HEK293 (cell line): ENCODE measurements around the gene STX5.
A peak's percentile ranks its signal among the peaks of the same experiment; 100 is the strongest.

Source experiments
- BCL11A ChIP-seq: fragments of 450-650 bp; formaldehyde crosslinking; IDR thresholded peaks from 2 replicates; pipeline ENCODE4 v1.5.1; 2016; ENCODE audit warnings: low read depth, missing biosample characterization, missing genetic modification characterization
- BCL11B ChIP-seq: fragments of 450-650 bp; formaldehyde crosslinking; IDR thresholded peaks from 2 replicates; pipeline ENCODE4 v1.5.1; 2016; ENCODE audit warnings: low read depth, missing biosample characterization, missing genetic modification characterization
- CTCF ChIP-seq: fragments of 450-650 bp; formaldehyde crosslinking; IDR thresholded peaks from 2 replicates; pipeline ENCODE4 v1.5.1; 2016; ENCODE audit warnings: missing biosample characterization, missing genetic modification characterization
- GLI2 ChIP-seq: fragments of 450-650 bp; formaldehyde crosslinking; IDR thresholded peaks from 2 replicates; pipeline ENCODE4; 2017; ENCODE audit warnings: missing biosample characterization, missing genetic modification characterization, low read depth, borderline replicate concordance
- GLIS1 ChIP-seq: fragments of 450-650 bp; formaldehyde crosslinking; IDR thresholded peaks from 2 replicates; pipeline ENCODE4 v1.5.1; 2016; ENCODE audit warnings: missing biosample characterization, missing genetic modification characterization
- HOXC10 ChIP-seq: sonication (generic); formaldehyde crosslinking; IDR thresholded peaks from 2 replicates; pipeline ENCODE4 v1.8.1; 2023; ENCODE audit warnings: mild to moderate bottlenecking, missing genetic modification reagents
- KLF17 ChIP-seq: fragments of 450-650 bp; formaldehyde crosslinking; IDR thresholded peaks from 2 replicates; pipeline ENCODE4 v1.5.1; 2016; ENCODE audit warnings: missing biosample characterization, missing genetic modification characterization
- OVOL3 ChIP-seq: fragments of 450-650 bp; formaldehyde crosslinking; IDR thresholded peaks from 2 replicates; pipeline ENCODE4 v1.5.1; 2016; ENCODE audit warnings: missing biosample characterization, missing genetic modification characterization
- PRDM4 ChIP-seq: fragments of 450-650 bp; formaldehyde crosslinking; IDR thresholded peaks from 2 replicates; pipeline ENCODE4 v1.5.1; 2017; ENCODE audit warnings: missing biosample characterization, missing genetic modification characterization
- SETDB1 ChIP-seq: IDR thresholded peaks from one replicate; pipeline ENCODE4 v1.6.1; 2017; ENCODE audit warnings: mild to moderate bottlenecking, low read length, moderate library complexity, mixed read lengths; ENCODE audit not compliant: insufficient read length
- SP3 ChIP-seq: fragments of 450-650 bp; formaldehyde crosslinking; IDR thresholded peaks from 2 replicates; pipeline ENCODE4 v1.5.1; 2016; ENCODE audit warnings: missing biosample characterization, missing genetic modification characterization
- TSHZ1 ChIP-seq: fragments of 450-650 bp; formaldehyde crosslinking; IDR thresholded peaks from 2 replicates; pipeline ENCODE4 v1.5.1; 2016; ENCODE audit warnings: missing biosample characterization, missing genetic modification characterization, borderline replicate concordance
- ZBTB17 ChIP-seq: fragments of 450-650 bp; formaldehyde crosslinking; IDR thresholded peaks from 2 replicates; pipeline ENCODE4 v1.5.1; 2016; ENCODE audit warnings: missing biosample characterization, missing genetic modification characterization
- ZBTB8A ChIP-seq: fragments of 450-650 bp; formaldehyde crosslinking; IDR thresholded peaks from 2 replicates; pipeline ENCODE4 v1.5.1; 2016; ENCODE audit warnings: missing biosample characterization, missing genetic modification characterization
- ZFP41 ChIP-seq: fragments of 450-650 bp; formaldehyde crosslinking; IDR thresholded peaks from 2 replicates; pipeline ENCODE4 v1.5.1; 2016; ENCODE audit warnings: missing biosample characterization, missing genetic modification characterization, borderline replicate concordance
- ZFP69B ChIP-seq: fragments of 450-650 bp; formaldehyde crosslinking; IDR thresholded peaks from 2 replicates; pipeline ENCODE4 v1.5.1; 2016; ENCODE audit warnings: missing biosample characterization, missing genetic modification characterization
- ZNF138 ChIP-seq: fragments of 450-650 bp; formaldehyde crosslinking; IDR thresholded peaks from 2 replicates; pipeline ENCODE4 v1.5.1; 2016; ENCODE audit warnings: missing biosample characterization, missing genetic modification characterization, borderline replicate concordance
- ZNF140 ChIP-seq: fragments of 450-650 bp; formaldehyde crosslinking; IDR thresholded peaks from 2 replicates; pipeline ENCODE4 v1.5.1; 2016; ENCODE audit warnings: missing biosample characterization, missing genetic modification characterization
- ZNF248 ChIP-seq: fragments of 450-650 bp; formaldehyde crosslinking; IDR thresholded peaks from 2 replicates; pipeline ENCODE4 v1.5.1; 2017; ENCODE audit warnings: missing biosample characterization, missing genetic modification characterization
- ZNF335 ChIP-seq: fragments of 450-650 bp; formaldehyde crosslinking; conservative IDR thresholded peaks from 2 replicates; pipeline ENCODE4 v1.5.1; 2016; ENCODE audit warnings: missing biosample characterization, missing genetic modification characterization
- ZNF398 ChIP-seq: fragments of 450-650 bp; formaldehyde crosslinking; IDR thresholded peaks from 2 replicates; pipeline ENCODE4 v1.5.1; 2017; ENCODE audit warnings: missing biosample characterization, missing genetic modification characterization
- ZNF48 ChIP-seq: fragments of 450-650 bp; formaldehyde crosslinking; IDR thresholded peaks from 2 replicates; pipeline ENCODE4 v1.5.1; 2016; ENCODE audit warnings: missing biosample characterization, missing genetic modification characterization
- ZNF514 ChIP-seq: fragments of 450-650 bp; formaldehyde crosslinking; IDR thresholded peaks from 2 replicates; pipeline ENCODE4 v1.5.1; 2016; ENCODE audit warnings: missing biosample characterization, missing genetic modification characterization
- ZNF571 ChIP-seq: fragments of 450-650 bp; formaldehyde crosslinking; IDR thresholded peaks from 2 replicates; pipeline ENCODE4 v1.5.0; 2017; ENCODE audit warnings: missing biosample characterization, missing genetic modification characterization
- ZNF76 ChIP-seq: fragments of 450-650 bp; formaldehyde crosslinking; IDR thresholded peaks from 2 replicates; pipeline ENCODE4; 2016; ENCODE audit warnings: low read depth, missing biosample characterization, missing genetic modification characterization, borderline replicate concordance
- ZNF776 ChIP-seq: fragments of 450-650 bp; formaldehyde crosslinking; IDR thresholded peaks from 2 replicates; pipeline ENCODE4 v1.5.0; 2017; ENCODE audit warnings: missing biosample characterization, missing genetic modification characterization, borderline replicate concordance
- ZNF785 ChIP-seq: fragments of 450-650 bp; formaldehyde crosslinking; IDR thresholded peaks from 2 replicates; pipeline ENCODE4 v1.5.1; 2016; ENCODE audit warnings: missing biosample characterization, missing genetic modification characterization
- ZNF791 ChIP-seq: fragments of 450-650 bp; formaldehyde crosslinking; IDR thresholded peaks from 2 replicates; pipeline ENCODE4 v1.5.1; 2016; ENCODE audit warnings: missing biosample characterization, missing genetic modification characterization
- ZXDB ChIP-seq: fragments of 450-650 bp; formaldehyde crosslinking; IDR thresholded peaks from 2 replicates; pipeline ENCODE4 v1.5.1; 2016; ENCODE audit warnings: missing biosample characterization, missing genetic modification characterization

The STX5 gene

GRCh38 chr11:62771144-62772021 is 60.5 kb downstream of the STX5 start, which contains the start of gene TAF6L (continued):
- TF ChIP-seq ZFP69B (tag by site-specific recombination), result 0 out of 2 replicates have a peak, but pooled peaks have one; percentile 23
- TF ChIP-seq ZNF398 (tag by site-specific recombination), result peak; percentile 73
- peak; percentile 37; the same call in 1 of the 2 replicates for TF ChIP-seq ZNF76 (tag by site-specific recombination)
- 0 out of 2 replicates have a peak, but pooled peaks have one; percentile 37 for TF ChIP-seq OVOL3 (tag by site-specific recombination)
- TF ChIP-seq ZBTB8A (tag by site-specific recombination), result peak; percentile 45
- no peak for TF ChIP-seq ZNF140 (tag by site-specific recombination)
- TF ChIP-seq ZNF248 (tag by site-specific recombination), result no peak
- no peak; the same call in 1 of the 2 replicates for TF ChIP-seq CTCF (tag by site-specific recombination)
- peak; percentile 69 for TF ChIP-seq GLIS1 (tag by site-specific recombination)
- TF ChIP-seq KLF17 (tag by site-specific recombination), result peak; percentile 79; the same call in 1 of the 2 replicates
- TF ChIP-seq TSHZ1 (tag by site-specific recombination), result no peak
- no peak for TF ChIP-seq ZNF514
- peak; percentile 99 for TF ChIP-seq BCL11A (tag by site-specific recombination)
- no peak for TF ChIP-seq ZNF571 (tag by site-specific recombination)
- no peak for TF ChIP-seq ZNF791
- TF ChIP-seq ZBTB17 (tag by site-specific recombination), result peak; percentile 71
- no peak for TF ChIP-seq HOXC10 (CRISPR knock-in tag)
- TF ChIP-seq ZNF48 (tag by site-specific recombination), result no peak
- TF ChIP-seq GLI2, result no peak
- no peak for TF ChIP-seq ZNF776 (tag by site-specific recombination)
- no peak for TF ChIP-seq ZNF785 (tag by site-specific recombination)
- TF ChIP-seq PRDM4 (tag by site-specific recombination), result peak; percentile 24; the same call in 1 of the 2 replicates
- peak; percentile 94 for TF ChIP-seq ZNF335 (tag by site-specific recombination)
- no peak for TF ChIP-seq SETDB1
- peak; percentile 93 for TF ChIP-seq SP3 (tag by site-specific recombination)
- TF ChIP-seq ZXDB (tag by site-specific recombination), result peak; percentile 69; the same call in 1 of the 2 replicates
- TF ChIP-seq BCL11B (tag by site-specific recombination), result peak; percentile 99
- TF ChIP-seq ZNF138 (tag by site-specific recombination), result no peak
- no peak for TF ChIP-seq ZFP41 (tag by site-specific recombination)
